IPS-11a (cell line): ENCODE data around the gene PSMD5.
A peak's percentile ranks its signal among the peaks of the same experiment; 100 is the strongest.

ENCODE experiments used
- H3K4me3 ChIP-seq: one replicate; pipeline ENCODE4 v1.5.1; 2013; ENCODE audit warnings: low read depth, low read length, control low read depth

The PSMD5 gene

DNA sequence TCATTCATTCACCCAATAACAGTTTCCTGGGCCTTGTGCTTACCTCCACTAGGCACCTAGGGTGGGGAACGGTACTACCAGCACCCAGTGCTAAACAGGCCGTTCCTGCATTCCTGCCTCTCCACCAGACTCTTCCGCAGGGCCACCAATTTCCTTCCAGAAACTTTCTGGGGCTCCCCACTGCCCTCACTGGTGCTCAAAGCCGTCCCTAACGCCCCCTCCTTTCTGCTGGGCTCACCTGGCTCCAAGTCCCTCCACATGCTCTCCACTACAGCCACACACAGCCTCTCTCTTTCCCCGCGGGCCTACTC is 32.9 kb upstream of the PSMD5 start:
- H3K4me3 ChIP-seq: peak overlapping the region; percentile 37

DNA sequence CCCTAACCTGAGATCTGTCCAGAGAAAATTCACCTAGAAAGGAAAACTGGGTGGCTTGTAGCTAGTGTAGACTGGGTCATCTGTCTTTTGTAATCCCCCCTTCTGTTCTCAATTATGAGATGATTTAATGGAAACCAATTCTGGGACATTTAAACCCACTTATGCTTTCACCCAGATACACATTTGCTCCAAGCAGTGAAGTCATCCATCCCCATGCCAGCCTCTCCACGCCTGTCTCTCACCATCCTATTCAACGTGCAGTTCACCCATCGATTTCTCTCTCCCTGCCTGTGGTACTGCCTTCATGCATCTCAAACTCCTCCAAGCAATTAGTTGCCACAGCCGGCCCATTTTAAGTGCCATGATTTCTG is 32.5 kb upstream of the PSMD5 start:
- H3K4me3 ChIP-seq: no peak overlapping the region

DNA sequence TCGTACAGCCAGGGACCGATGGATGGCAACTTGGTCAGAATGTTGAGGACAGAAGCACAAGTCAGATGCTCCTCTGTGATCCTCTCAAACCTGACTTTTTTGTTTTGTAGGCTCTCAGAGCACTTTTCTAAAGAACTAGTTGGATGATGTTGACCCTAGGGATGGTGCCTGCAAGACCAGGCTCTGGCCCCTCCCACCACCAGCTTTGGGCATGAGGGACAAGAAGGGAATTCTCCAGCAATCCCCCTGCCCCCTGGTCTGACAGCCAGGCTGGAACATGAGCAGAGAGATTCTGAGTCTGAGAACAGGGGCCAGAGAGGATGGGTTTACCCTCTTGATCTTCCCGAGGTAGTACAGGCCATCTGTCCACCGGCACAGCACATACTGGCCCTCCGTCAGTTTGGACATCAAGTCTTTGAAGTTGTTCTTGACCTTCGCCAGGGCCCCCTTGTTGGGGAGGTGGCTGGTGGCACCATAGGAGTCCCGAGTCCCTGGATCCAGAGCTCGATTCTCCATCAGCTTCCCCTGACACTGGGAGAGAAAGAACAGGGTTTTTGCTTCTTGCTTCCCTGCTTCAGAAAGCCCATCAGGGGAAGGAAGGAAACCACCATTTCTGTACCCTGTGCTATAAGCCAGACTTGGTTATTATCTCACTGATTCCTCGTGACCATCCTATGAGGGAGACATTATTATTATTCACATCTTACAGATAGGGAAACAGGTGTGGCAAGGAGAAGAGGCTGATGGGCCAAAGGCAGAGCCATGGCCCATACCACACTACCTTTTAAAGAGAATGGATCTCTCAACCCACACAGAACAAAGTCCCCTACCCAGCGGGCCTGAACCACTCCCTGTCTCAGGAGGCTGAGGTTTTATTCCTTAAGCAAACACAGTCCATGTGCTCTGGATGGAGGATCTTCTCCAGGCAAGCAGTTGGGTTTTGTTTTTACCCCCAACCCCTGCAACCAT is 31.8 kb upstream of the PSMD5 start:
- no peak overlapping the region for H3K4me3 ChIP-seq

DNA sequence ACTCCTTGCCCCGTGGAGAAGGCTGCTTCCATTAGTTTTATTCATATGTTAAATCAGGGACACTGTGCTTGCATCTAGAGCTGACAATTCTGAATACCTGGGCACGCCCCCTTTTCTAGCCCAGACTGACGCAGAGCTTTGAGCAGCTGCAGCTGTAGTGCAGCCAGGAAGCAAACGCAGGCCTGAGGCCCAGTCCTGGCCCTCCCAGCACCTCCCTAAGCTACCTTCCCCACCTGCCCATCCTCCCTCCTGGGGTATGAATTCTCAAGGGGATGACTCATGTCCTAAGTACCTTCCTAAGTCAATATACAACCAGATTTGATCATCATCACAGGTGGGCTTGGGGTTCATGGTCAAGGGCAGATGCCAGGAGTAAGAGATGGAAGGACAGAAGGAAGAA is 30.8 kb upstream of the PSMD5 start:
- no peak overlapping the region for H3K4me3 ChIP-seq

DNA sequence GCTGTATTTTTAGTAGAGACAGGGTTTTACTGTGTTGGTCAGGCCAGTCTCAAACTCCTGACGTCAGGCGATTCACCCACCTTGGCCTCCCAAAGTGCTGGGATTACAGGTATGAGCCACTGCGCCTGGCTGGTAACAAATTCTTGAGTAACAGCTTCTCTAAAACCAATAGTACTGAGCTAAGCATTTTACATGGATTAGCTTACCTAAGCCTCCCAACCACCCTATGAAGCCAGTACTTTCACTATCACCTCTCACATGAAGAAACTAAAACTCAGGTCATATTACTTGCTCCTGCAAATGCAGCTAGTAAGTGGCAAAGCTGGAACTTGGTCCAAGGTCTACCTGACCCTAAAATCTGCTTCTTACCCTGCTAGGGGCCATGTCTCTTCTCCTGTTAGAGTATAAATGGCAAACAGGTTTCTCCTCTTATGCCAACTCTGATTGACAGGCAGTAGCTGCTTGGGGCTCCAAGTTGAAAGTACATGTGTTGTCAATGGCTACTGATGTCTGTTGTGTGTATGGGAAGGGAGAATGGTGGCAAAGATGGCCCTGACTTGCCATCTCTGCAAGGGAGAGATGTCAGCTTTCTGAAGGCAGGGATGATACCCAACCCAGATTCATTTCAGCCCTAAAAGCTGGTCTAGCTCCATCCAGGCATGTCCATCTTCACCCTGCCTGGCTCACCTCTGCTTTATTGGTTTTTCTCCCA is 30.2 kb upstream of the PSMD5 start:
- no peak overlapping the region for H3K4me3 ChIP-seq

DNA sequence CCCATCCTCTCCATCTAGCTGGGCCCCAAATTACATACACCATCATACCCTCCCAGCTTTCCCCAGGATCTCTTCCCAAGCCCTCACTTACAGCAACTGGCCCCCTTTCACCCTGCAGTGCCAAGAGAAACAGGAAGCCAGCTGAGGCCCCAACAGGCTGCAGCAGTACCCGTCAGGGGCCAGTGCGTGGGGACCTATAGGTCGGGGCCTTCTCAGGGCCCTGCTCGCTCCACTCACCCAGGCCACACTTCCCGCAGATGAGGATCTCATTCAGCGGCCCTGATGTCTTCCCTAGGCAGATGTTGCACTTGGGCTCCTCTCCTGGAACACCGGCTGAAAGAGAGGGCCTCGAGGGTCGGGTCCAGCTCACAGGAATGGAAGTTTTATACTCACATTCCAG is 27.5 kb upstream of the PSMD5 start:
- H3K4me3 ChIP-seq: no peak overlapping the region

DNA sequence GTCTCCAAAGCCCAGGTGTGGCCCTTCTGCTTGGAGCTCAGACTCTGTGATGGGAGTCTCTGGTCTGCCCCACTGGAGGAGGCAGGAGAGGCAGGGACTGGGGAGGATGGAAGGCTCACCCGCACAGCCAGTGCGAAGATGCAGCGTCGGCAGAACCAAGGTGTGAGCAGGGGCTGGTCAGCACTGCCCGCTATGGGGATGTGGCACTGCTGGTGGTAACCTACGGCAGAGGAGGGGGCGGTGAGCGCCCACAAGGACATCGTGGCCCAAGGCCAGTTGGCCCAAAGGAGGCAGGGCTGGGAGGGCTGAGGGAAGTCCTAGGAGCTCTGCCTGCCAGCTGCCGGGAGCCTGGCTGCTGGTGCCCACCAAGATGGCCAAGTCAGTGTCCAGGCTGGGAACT is 27.0 kb upstream of the PSMD5 start:
- H3K4me3 ChIP-seq: no peak overlapping the region

DNA sequence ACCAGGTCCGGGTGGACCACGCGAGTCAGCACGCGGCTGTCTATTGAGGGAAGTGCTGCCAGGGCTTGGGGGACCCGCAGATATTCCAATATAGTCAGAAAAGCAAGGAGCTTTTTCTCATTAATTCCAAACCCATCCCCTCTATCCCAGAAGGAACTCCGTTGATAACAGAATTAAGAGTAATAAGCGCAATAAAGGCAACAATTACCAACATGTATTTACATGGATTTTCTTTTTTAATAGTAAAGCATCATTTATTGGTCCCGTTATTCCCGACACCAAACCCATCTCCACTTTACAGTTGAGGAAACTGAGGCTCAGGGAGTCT is 26.6 kb upstream of the PSMD5 start:
- H3K4me3 ChIP-seq: peak overlapping the region; percentile 33

DNA sequence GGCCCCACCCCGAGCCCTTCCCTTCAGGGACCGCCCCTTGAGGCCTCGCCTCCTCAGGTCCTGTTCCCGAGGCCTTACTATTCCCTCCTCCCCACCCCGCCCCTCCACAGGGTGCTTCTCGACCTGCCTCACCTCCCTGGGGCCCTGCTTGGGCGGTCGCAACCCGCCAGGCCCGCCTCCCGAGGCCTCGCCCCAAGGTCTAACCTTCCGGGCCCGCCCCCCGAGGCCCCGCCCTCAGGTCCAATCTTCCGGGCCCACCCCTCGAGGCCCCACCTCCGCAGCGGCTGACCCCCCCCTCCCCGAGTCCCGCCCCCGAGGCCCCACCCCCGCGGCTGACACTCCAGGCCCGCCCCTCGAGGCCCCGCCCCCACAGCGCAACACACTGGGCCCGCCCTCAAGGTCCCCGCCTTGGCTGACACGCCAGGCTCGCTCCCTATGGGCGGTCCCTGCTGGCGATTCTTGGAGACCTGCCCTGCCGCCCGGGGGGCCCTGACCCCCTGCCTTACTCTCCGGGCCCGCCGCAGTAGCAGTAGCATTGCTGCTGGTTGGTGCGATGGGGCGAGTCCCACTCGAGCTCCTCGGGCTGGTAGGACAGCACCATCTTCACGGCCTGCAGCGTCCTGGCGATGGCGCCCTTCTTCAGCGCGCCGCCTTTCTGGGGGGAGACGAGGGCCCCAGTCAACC is 26.1 kb upstream of the PSMD5 start:
- H3K4me3 ChIP-seq: peak overlapping the region; percentile 33

DNA sequence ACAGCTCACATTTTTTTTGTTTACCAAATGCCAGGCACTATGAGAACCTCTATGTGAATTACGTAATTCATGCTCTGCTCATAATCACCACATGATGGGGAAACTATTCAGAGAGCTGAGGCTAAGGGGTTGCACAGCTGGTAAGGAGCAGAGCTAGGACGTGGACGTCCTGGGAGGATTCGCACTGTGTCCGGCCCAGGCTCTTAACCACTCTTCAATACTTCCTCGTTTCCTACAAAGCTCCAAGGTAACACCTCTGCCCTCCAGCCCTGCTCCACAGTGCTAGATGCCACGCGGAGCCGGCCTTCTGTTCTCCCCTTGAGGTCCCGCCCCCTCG is 25.6 kb upstream of the PSMD5 start:
- H3K4me3 ChIP-seq: no peak overlapping the region

DNA sequence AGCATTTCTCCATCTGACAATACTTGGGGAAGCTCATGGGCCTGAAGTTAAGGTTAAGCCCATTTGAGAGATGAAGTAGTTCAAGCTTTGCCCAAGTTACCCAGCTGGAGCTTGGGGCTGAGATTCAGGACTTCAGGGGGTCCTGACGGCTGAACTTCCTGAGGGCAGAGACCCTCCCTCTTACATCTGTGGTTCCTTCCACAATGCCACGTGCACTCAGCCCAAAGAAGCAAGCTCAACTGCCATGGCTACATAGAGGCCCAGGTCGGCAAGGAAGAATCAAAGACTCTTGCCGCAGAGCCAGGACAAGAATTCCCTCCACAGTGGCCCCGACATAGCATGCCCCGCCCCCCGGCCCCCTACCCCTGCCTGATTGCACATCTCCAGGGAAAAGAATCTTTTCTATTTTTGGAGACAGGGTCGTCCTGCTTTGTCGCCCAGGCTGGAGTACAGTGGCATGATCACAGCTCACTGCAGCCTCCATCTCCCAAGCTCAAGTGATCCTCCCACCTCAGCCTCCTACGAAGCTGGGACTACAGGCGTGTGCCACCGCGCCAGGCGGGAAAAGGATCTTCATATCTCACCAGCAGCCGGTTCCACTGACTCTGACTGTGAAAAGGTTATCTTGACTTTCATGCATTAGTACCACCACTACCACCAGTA is 25.1 kb upstream of the PSMD5 start:
- no peak overlapping the region for H3K4me3 ChIP-seq

DNA sequence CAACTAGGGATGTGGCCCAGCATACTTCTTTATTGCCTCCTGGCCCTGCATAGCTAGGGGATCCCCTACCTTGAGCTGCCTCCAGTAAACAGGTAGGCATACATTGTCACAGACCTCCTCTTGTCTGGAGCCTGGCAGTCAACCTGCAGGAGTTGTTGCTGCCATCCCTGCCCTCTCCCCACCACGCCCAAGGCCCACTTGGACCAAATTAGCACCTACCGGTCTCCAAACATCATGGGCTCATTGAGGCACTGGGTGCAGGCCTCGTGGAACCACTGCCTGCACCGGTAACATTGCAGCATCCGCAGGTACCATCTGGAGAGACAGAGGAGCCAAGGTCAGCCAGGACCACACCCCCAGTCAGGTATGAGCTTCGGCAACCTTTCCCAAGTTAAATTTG is 23.9 kb upstream of the PSMD5 start:
- H3K4me3 ChIP-seq: no peak overlapping the region

DNA sequence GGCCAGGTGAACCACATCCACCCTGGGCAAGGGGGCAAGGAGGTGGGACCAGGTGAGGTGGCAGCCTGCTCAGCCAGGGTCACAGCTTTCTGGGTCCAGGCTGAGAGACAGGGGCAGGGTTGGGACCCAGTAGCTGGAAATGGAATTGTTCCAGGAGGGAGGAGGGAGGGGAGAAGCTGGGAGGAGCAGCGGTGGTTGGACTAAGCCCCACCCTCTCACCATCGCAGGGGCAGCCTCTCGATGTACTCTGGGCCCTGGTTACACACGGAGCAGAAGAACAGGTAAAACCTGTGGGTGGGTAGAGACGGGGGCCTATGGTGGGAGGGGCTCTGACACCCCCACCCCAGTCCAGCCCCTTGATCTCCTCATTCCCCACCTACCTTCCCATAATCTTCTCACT is 23.1 kb upstream of the PSMD5 start:
- H3K4me3 ChIP-seq: no peak overlapping the region

DNA sequence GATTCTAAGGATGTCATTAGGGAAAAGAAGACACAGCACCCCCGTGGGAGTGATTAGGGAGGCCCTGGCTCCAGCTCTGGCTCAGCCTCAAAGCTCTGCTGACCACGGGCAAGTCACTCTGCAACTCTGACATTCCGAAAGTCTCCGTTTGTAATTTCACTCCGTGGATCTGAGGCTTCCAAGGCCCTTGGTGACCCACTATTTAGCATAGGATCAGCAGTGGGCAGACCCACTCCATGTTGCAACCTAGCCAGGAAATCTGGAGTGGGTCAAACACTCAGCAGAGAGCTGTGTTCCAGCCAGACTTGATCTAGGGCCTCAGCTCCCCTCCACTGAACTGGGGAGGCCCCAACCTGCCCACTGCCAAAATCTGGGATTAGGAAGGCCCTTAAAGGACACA is 22.5 kb upstream of the PSMD5 start:
- H3K4me3 ChIP-seq: no peak overlapping the region

DNA sequence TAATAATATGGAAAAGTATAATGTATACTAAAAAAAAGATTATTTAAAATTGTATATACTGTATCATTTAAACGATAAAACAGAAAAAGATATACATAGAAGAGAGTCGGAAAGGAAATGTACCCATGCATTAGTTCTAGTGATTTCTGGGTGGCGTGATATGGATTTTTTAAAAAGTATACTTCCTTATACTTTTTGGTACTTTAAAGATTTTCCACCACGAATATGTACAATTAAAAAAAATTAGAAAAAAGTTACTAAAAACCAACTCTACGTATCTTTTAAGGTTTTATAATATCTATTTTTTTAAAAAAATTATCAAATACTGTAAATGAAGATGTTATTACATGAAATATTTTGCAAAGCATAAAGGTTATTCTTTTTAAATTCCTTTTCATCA is 22.0 kb upstream of the PSMD5 start:
- H3K4me3 ChIP-seq: no peak overlapping the region

DNA sequence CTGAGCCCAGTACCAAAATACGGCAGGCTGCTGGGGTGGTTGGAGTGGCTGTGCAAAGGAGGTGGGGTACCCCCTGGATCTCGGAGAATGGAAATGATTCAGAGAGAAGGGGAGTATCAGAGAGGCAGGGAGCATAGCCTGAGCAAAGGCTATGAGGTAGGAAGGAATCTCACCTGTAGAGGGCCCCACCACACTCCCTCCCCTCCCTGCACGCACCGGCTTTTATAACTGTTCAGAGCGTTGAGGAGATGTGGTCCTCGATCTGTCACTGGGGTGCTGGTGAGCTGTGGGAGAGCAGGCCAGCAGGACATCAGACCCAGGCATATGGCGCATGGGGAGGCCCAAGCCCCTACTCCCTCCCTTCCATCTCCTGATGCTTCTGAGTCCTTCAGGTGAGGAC is 21.1 kb upstream of the PSMD5 start:
- H3K4me3 ChIP-seq: no peak overlapping the region

DNA sequence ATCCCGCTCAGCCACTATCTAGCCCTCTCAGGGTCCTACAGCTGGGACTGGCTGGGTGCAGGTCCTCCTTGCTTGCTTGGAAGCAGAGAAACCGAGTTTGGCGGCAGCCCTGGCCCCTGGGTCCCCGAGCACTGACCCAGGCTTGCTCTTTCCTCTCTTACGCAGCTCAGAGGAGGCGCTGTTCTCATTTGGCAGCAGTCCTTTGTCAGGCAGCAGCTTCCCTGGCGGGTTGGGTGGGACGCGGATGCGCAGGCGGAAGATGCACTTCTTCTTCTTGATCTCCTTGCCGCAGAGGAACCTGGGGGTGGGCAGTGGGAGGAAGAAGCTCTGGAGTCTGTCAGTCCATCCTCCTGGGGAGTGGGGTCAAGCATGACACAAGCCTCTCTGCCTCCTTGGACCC is 19.7 kb upstream of the PSMD5 start:
- no peak overlapping the region for H3K4me3 ChIP-seq

DNA sequence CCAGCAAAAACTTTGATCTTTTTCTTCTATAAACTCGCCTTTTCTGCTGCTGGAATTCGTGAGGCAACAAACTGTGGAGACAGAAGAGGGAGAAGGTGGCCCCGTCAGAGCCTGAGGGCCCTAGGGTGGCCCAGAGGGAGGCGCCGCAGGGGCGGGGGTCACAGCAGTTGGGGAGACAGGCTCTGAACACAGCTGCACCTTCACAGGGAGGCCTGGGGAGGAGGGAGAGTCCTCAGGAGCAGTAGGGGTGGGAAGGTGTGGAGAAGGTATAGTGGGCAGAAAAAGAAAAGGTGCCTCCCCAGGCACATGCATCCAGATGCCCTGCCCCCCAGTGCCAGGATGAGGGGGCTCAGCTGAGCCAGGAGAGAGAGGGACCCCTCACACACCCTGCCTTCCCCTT is 19.2 kb upstream of the PSMD5 start:
- H3K4me3 ChIP-seq: no peak overlapping the region

DNA sequence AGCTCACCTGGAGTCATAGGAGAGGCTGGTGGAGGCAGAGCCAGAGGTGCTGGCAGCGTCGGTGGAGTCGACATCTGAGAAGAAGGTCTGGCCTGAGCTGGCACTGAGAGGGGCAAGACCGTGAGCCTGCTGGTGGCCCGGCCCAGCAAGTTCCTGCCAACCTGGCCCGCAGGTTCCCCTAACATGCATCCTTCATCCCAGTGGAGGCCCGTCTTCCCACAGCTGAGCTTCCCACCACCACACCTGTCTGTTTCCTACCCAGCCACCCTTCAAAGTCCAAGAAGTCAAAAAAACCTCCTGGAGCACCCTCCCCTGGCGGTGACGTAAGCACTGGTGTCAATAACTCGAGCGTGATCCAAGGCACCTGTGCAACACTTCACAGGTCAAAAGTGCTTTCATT is 17.4 kb upstream of the PSMD5 start:
- no peak overlapping the region for H3K4me3 ChIP-seq

DNA sequence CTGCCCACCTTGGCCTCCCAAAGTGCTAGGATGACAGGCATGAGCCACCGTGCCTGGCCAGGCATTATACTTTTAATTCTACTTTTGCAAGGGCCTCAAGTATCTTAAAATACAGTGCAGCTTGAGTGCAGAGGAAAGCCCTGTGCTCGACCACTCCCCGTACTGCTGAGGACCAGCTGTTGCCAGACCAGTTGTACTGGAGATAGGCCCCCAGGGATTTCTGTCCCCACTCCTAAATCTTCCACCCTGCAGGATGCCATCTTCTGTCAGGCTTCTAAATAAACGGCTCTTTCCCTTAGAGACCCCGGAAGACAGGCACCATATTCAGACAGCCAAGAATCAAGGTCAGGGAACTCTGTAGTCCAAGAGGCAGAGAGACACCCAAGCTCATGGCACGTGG is 16.6 kb upstream of the PSMD5 start:
- no peak overlapping the region for H3K4me3 ChIP-seq

DNA sequence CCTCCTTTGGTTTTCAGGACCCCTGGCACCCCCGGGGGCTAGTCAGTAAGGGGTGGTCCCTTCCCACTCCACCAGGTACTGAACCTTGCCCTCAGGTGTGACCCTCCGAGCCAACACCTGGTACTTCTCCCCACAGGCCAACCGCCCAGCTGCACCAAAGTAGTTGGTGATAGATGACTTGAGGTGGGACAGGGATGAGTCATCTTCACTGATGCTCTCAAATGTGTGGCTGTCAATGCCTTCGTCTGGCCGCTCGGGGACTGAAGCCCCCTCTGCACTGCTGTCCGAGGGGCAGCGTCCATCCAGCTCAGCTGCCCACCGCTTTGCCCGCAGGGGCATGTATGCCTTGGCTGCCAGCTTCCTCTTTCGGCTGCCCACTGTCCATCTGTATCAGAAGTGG is 15.2 kb upstream of the PSMD5 start:
- H3K4me3 ChIP-seq: no peak overlapping the region

DNA sequence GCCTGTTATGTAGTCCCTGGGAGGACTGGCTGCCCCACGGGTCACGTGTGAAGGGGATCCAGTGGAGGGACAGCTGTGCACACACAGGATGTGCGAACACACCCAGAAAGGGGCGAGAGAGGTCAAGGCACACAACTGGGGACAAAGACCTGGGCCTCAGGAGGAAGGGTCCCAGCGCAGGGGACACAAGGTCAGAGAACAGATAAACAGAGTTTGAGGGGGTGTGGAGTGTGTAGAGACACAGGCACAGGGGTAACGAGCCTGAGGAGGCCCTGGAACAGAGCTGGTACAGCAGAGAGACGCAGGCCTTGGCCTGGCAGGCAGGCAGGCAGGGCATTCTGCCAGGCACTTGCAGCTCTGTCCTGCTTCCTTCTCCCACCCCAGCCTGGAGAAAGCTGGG is 14.8 kb upstream of the PSMD5 start:
- H3K4me3 ChIP-seq: no peak overlapping the region
